ENCODE results near the gene SCART1. TPM values are rescaled to one million over a fixed set of nuclear protein-coding genes. Genes with fewer than 3 reads are reported as not detected.
"Not testable (repeated sequence)": the region's sequence is repeated elsewhere in the genome, so short reads cannot be mapped to it uniquely, and the experiment has no call there.

Gene SCART1
- total RNA-seq, 2 donors from 2014 or later = 2.1 to 3.8 TPM

DNA sequence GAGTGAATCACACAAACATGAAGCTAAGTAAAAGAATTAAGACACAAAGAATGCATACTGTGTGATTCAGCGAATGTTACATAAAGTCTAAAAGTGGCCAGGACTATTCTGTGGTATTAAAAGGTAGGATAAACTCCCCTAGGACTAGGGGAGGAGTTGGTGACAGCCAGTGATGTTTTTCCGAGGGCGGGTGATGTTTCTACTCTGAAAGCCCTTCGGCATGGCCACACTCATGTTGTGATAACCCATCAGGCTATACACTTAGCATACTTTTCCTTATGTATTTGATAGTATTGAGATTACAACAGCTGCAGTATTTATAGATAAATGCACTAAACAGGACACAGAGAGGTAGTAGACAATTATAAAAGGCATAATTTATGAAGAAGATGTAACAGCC is 57.7 kb downstream of the SCART1 start:
- no peak for ATAC-seq
- Mint-ChIP-seq H3K36me3 (peaks cover 5 to 12% of the 10 kb centered on the region in 2 donors), H3K27ac (no peak overlapping the region), H3K9me3 (peaks cover 10 to 11% of the 10 kb centered on the region in 2 donors)
- no peak for DNase-seq (ENCODE audit: low spot score in 2 of 2)

DNA sequence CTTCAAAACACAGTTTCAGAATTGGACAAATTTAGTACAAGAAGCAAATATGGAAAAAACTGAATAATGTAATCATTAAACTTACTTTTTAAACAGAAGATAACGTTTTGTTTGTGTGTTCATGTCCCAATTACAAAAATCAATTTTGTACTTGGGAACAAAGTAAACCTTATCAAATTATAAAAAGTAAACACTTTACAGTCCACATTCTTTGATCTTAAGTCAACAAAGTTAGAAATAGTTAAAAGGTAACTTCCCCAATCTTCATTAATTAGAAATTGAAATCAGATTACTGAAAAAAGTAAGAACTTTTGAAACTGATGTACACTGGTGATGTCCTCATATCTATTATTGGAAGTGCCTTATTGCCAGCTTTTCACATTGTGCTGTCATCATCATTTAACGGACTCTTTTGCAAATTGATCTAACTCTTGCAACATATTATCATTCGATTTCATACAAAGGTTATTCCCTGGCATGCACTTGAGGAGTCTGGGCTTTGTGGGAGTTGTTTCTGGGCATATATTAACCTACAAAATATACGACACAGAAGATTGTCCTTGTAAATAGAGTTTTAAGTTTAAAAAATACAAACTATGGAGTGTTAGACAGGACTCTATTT is 58.3 kb downstream of the SCART1 start:
- no peak for ATAC-seq
- no peak overlapping the region for H3K27ac Mint-ChIP-seq
- DNase-seq (ENCODE audit: low spot score in 2 of 2) = no peak
- peaks cover 5 to 12% of the 10 kb centered on the region in 2 donors for H3K36me3 Mint-ChIP-seq
- H3K9me3 Mint-ChIP-seq = peaks cover 10 to 11% of the 10 kb centered on the region in 2 donors

DNA sequence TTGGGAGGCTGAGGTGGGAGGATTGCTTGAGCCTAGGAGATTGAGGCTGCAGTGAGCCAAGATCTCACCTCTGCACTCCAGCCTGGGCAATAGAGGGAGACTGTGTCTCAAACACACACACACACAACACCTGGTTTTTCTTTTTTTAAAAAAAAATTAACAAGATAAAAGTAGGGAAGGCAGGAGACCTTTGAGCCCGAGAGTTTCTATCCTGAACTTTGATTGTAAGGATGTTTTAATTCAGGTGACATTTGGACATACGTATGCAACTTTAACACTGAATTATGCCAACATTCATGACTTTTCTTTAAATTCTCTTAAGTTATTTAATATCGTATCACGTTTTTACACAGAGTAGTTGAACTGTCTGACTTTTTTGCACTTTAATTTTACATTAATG is 61.7 kb downstream of the SCART1 start:
- no peak overlapping the region for H3K27ac Mint-ChIP-seq
- no peaks in the 10 kb centered on the region for H3K9me3 Mint-ChIP-seq
- DNase-seq (ENCODE audit: low spot score in 2 of 2) = no peak
- no peak for ATAC-seq
- H3K36me3 Mint-ChIP-seq = no peaks in the 10 kb centered on the region

- Mint-ChIP-seq H3K27ac (no peak overlapping the region), H3K9me3 (no peaks in the 10 kb centered on the region)
- no peak for DNase-seq (ENCODE audit: low spot score in 2 of 2)
Measured at GRCh38 chr10:133516057-133516456, 62.3 kb downstream of the SCART1 start.

GRCh38 chr10:133518517-133518916 is 64.8 kb downstream of the SCART1 start:
- not testable (repeated sequence) for ATAC-seq; H3K27ac Mint-ChIP-seq; DNase-seq (ENCODE audit: low spot score in 2 of 2)
- Mint-ChIP-seq H3K9me3 (peaks cover 9 to 10% of the 10 kb centered on the region in 2 donors), H3K36me3 (peaks cover 6 to 10% of the 10 kb centered on the region in 2 donors)

More at GRCh38 chr10:133516057-133516456, 62.3 kb downstream of the SCART1 start:
- peaks cover 0 to 5% of the 10 kb centered on the region in 2 donors for H3K36me3 Mint-ChIP-seq
- no peak for ATAC-seq

Other genes with a start within 250 kb of the SCART1 start
- not detected for gene UTF1, start 223.7 kb upstream of the SCART1 start, total RNA-seq
- not detected for gene VENTX, start 216.1 kb upstream of the SCART1 start, total RNA-seq
- gene ADAM8, start 177.1 kb upstream of the SCART1 start, total RNA-seq = 100 to 1,000 TPM; 101 to 201 TPM
- 10 to 100 TPM; 47.9 to 53.3 TPM for gene TUBGCP2, start 145.1 kb upstream of the SCART1 start, total RNA-seq
- gene ZNF511, start 145.0 kb upstream of the SCART1 start, total RNA-seq = 10 to 100 TPM; 43.4 to 55.6 TPM
- gene CALY, start 117.0 kb upstream of the SCART1 start, total RNA-seq = not detected
- not detected for gene PRAP1, start 106.6 kb upstream of the SCART1 start, total RNA-seq
- 10 to 100 TPM; 24.1 to 24.2 TPM for gene FUOM, start 95.9 kb upstream of the SCART1 start, total RNA-seq
- 10 to 100 TPM; 58.5 to 86.0 TPM for gene ECHS1, start 80.6 kb upstream of the SCART1 start, total RNA-seq
- 1 to 10 TPM; 3.9 to 5.6 TPM for gene PAOX, start 74.7 kb upstream of the SCART1 start, total RNA-seq
- gene MTG1, start 59.8 kb upstream of the SCART1 start, total RNA-seq = 10 to 100 TPM; 39.8 to 65.0 TPM
- gene SPRN, start 29.3 kb upstream of the SCART1 start, total RNA-seq = not detected
- under 1 TPM; 0.32 to 0.99 TPM for gene CYP2E1, start 73.4 kb downstream of the SCART1 start, total RNA-seq
- gene SYCE1, start 111.6 kb downstream of the SCART1 start, total RNA-seq = under 1 TPM in 1 of 2 donors, not detected in 1; 0.14 TPM
- gene FRG2B, start 172.8 kb downstream of the SCART1 start, total RNA-seq = under 1 TPM in 1 of 2 donors, not detected in 1; 0.32 TPM